ENCODE measurements around the gene NDUFS8.

The NDUFS8 gene

GRCh38 chr11:68047437-68048290, 17.2 kb downstream of the NDUFS8 start:
- DNase-seq = peak in 5 of 56 donors; percentile 26 to 55 (median 37)

- DNase-seq = no peak
These were observed 18.4 kb downstream of the NDUFS8 start for GRCh38 chr11:68048681-68049508.

- no peak for DNase-seq
These were observed 19.3 kb downstream of the NDUFS8 start for GRCh38 chr11:68049509-68050370.

GRCh38 chr11:68050371-68050841, 19.9 kb downstream of the NDUFS8 start:
- DNase-seq = no peak

GRCh38 chr11:68051191-68052136, 21.0 kb downstream of the NDUFS8 start:
- DNase-seq = no peak

- DNase-seq = no peak
These were observed 21.8 kb downstream of the NDUFS8 start for GRCh38 chr11:68052137-68052873.

GRCh38 chr11:68053117-68053516, 22.6 kb downstream of the NDUFS8 start:
- no peak for DNase-seq

- no peak for DNase-seq
These were observed 23.7 kb downstream of the NDUFS8 start for GRCh38 chr11:68053981-68054812.

- no peak for DNase-seq
These were observed 26.1 kb downstream of the NDUFS8 start for GRCh38 chr11:68056317-68057285.

GRCh38 chr11:68057807-68058206, 27.3 kb downstream of the NDUFS8 start:
- no peak for DNase-seq

GRCh38 chr11:68061508-68061907, 31.0 kb downstream of the NDUFS8 start:
- DNase-seq = no peak

GRCh38 chr11:68064926-68065325, 34.4 kb downstream of the NDUFS8 start:
- DNase-seq = no peak

- no peak for DNase-seq
These were observed 35.4 kb downstream of the NDUFS8 start for GRCh38 chr11:68065841-68066240.

- peak in 20 of 56 donors; percentile 11 to 64 (median 40) for DNase-seq
These were observed 36.3 kb downstream of the NDUFS8 start for GRCh38 chr11:68066742-68067141.

- no peak for DNase-seq
These were observed 37.5 kb downstream of the NDUFS8 start for GRCh38 chr11:68067991-68068390.

GRCh38 chr11:68071281-68072048, 41.0 kb downstream of the NDUFS8 start:
- DNase-seq = no peak

All from amygdala (tissue), 56 donors.